NCI-H460 (cell line): ENCODE results near the gene SAMD11. TPM values are rescaled to one million over a fixed set of nuclear protein-coding genes. Genes with fewer than 3 reads are reported as not detected.
A peak's percentile ranks its signal among the peaks of the same experiment; 100 is the strongest.
"Not testable (repeated sequence)": the region's sequence is repeated elsewhere in the genome, so short reads cannot be mapped to it uniquely, and the experiment has no call there.

Experiments used
- DNase-seq: peaks from one replicate; pipeline ENCODE4 v3.0.0-alpha.2; 2016; ENCODE audit warnings: low read depth; ENCODE audit errors: extremely low read depth
- total RNA-seq: library from RNA; depleted of rRNA; stranded (reverse); fragments of >200 nt; shearing (Covaris generic); gene quantifications from 2 replicates; pipeline ENCODE4 v1.2.3, GENCODE V29; 2014

SAMD11 gene
- total RNA-seq, 1 experiment from 2014 or later: 1.4 TPM

DNA sequence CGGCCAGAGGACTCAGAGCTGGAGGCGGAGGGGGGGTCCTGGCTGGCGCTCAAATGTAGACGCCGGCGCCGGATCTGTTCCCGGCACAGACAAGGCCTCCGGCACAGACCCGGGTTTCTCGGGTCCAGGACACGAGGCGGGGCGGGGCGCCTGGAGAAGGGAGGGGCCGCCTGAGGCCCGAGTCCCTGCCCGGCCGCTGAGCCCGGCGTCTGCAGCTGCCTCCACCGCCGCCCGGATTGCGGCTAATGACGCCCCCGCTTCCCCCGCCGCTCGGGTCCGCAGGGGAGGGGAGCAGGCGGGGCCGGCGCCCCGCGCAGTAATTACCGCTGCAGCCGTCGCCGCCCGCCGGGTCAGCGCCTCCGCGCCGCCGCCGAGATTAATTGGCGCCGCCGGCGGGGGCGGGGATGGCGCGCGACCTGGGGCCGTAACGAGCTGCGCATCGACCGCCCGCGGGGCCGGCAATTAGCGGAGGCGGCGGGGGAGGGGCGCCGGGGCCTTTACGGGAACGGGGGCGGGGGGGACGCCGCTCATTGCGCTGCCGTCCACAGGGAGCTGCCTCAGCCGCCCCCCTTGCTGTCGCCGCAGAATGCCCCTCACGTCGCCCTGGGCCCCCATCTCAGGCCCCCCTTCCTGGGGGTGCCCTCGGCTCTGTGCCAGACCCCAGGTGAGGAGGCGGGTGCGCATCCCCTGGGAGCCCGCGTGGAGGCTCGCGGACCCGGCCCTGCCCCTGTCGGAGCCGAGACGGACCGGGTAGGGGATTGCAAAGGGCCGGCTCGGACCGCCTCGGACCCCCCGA, 18.1 kb downstream of the SAMD11 start:
- peak; percentile 42 for DNase-seq

DNA sequence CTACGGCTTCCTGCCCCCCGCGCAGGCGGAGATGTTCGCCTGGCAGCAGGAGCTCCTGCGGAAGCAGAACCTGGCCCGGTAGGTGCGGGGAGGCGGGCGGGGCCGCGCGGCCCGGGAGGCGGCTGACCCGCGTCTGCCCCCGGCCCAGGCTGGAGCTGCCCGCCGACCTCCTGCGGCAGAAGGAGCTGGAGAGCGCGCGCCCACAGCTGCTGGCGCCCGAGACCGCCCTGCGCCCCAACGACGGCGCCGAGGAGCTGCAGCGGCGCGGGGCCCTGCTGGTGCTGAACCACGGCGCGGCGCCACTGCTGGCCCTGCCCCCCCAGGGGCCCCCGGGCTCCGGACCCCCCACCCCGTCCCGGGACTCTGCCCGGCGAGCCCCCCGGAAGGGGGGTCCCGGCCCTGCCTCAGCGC, 18.7 kb downstream of the SAMD11 start:
- no peak for DNase-seq

DNA sequence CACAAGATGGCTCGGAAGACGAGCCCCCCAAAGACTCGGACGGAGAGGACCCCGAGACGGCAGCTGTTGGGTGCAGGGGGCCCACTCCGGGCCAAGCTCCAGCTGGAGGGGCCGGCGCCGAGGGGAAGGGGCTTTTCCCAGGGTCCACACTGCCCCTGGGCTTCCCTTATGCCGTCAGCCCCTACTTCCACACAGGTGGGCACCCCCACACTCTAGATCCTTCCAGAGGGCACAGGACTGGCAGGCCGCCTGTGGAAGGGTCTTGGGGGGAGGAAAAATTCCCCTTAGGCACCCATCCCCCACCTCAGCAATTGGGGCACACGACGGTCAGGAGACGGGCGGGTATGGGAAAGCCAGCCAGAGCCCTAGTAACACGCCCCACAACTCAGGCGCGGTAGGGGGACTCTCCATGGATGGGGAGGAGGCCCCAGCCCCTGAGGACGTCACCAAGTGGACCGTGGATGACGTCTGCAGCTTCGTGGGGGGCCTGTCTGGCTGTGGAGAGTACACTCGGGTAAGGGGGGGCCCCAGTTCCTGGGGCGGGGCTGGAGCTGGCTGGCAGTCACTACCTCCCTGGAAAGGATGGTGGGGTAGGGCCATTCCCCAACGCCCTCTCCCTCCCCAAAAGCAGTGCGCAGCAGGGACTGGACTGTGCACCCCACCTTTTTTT, 19.3 kb downstream of the SAMD11 start:
- DNase-seq: no peak

DNA sequence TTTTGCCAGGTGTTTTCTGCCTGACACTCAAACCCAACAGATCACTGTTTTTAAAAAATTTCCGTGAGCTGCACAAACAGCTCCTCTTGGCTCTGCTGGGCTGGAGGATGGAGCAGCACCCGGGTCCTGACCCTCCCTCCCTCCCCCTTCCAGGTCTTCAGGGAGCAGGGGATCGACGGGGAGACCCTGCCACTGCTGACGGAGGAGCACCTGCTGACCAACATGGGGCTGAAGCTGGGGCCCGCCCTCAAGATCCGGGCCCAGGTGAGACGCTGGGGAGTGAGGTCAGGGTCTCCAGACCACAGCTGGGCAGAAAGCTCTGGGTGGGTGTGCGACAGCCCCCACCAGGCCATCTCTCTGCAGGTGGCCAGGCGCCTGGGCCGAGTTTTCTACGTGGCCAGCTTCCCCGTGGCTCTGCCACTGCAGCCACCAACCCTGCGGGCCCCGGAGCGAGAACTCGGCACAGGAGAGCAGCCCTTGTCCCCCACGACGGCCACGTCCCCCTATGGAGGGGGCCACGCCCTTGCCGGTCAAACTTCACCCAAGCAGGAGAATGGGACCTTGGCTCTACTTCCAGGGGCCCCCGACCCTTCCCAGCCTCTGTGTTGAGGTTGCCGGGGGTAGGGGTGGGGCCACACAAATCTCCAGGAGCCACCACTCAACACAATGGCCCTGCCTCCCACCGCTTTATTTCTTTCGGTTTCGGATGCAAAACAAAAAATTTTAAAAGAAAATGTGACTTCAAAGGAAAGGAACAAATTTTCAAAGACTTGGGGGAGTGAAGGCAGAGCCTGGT, 20.0 kb downstream of the SAMD11 start:
- DNase-seq: no peak

DNA sequence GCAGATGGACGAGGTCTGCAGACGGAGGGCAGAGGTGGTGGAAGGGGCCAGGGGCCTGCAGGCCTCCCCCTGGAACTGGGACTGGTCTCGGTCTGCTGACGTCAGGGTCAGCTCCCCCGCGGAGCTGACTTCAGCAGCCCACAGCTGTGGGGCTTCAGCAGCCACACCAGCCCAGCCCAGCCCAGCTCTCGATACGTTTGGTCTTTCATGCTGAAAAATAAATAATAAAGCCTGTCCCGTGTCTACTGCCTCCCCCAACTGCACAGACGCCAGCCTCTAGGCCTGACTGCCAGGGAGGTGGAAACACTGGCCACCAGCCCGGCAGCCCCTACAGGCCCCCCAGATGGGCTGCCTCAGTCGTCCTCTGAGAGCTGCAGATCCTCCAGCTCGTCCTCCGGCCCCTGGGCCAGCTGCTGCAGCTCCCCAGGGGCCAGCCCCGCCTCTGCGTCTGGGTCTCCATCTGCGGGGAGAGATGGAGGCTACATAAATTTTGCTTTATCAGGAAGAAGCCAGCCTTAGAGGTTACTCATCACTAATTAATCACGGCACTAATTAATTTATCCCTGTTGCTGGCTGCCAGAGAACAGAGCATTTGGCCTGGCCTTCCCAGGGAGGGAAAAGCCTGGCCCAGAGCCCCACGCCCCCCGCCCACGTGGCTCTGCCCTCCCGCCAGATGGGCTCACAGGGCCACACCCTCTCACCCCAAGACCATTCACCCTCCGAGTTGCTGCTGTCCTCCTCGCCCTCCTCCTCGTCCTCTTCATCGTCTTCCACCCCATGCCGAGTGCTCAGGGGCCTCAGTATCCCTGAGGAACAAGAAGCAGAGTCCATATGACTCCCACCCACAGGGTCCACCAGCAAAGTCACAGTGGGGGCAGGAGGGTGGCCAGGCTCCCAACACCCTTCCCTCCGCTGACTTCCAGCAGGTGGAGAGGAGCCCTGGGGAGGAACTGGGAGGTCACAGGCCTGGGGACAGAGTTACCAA, 20.9 kb downstream of the SAMD11 start:
- no peak for DNase-seq

DNA sequence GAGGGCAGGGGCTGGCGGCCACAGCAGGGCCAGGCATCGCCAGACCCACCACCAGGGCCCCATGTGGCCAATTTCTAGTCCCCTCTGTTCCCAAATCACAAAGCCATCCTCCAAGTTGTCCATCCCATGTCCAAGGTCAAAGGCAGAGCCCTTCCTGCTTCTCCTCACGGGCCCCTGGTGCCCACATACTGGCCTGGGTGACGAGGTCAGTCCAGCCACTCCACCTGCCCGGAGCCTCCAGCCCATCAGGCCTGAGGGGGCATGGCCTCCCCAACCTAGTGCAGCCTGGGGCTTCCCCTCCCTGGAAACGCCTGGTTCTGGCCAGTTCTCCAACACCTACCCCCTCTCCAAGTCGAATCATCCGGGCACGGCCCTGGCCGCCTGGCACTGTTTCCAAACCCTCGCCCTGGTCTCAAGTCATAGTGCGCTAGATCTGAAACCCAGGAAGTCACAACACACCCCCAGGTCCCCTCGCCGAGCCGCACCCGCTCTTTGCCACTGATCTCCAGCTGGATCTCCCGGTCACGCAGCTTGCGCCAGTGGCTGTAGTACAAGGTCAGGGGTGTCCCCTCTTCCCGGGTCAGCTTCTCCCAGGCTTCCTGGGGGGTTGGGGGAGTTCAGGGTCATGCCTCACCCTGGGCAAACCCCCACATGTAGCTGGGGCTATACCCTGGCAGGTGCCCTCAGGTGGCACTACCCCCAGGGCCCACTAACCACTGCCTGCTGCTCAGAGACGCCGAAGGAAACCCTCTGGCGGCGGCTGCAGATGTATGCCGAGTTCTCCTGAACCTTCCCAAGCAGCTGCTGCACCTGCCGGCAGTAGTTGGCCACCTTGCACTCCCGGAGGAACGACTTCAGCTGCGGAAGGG, 22.2 kb downstream of the SAMD11 start:
- DNase-seq: no peak

DNA sequence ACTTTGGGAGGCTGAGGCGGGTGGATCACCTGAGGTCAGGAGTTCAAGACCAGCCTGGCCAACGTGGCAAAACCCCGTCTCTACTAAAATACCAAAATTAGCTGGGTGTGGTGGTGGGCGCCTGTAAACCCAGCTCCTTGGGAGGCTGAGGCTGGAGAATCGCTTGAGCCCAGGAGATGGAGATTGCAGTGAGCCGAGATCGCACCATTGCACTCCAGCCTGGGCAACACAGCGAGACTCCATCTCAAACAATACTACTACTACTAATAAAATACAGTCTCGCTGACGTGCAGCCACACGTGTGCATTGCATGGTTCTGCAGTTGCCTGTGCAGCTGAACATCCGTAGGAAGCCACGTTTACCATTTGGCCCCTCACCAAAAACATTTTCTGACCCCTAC, 23.1 kb downstream of the SAMD11 start:
- DNase-seq: not testable (repeated sequence)

DNA sequence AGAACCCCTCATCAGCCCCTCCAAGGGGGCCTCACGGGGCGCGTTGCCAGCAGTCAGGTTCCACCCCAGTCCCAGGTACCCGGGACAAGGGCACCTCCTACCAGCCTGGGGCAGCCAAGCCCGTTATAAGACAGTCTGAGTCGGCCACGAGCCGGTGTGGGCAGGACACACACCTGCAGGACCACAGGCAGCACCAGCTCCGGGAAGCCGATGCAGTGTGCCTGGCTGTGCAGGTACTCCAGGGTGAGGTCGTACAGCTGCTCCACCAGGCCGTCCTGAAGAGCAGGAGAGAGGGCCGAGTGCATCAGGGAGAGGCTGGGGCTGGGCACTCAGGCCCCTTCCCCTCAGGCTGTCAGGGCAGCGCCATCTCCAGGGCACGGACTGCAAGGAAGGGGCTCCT, 24.2 kb downstream of the SAMD11 start:
- no peak for DNase-seq

DNA sequence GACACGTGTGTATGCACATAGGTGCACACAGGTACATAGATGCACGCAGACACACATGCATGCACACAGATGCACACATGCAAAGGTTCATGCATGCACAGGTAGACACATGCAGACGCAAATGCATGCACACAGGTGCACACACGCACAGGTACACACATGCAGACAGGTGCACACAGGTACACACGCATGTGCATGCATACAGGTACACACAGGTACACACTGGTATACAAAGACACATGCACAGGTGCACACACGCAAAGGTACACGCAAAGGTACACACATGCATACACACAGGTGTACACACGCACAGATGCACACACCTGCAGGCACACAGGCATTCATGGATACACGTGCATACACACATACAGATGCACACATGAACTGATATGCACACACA, 26.5 kb downstream of the SAMD11 start:
- no peak for DNase-seq

DNA sequence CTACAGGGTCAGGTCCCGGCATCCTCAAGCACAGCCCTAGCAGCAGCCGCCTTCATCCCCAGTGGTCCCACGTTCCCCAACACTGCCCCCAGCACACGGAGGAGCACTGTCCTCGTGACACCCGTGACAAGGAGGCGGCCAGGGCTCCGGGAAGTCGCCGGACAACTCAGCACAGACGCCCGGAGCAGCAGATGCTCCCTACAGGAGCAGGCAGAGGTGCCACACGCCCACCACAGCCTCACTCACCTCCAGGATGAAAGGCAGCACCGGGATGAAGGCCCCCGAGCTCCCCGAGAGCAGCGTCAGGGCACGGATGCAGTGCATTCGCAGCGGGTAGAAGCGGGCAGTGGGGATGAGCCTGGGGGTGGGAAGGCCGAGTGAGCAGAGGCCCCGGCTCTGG, 27.2 kb downstream of the SAMD11 start:
- no peak for DNase-seq

DNA sequence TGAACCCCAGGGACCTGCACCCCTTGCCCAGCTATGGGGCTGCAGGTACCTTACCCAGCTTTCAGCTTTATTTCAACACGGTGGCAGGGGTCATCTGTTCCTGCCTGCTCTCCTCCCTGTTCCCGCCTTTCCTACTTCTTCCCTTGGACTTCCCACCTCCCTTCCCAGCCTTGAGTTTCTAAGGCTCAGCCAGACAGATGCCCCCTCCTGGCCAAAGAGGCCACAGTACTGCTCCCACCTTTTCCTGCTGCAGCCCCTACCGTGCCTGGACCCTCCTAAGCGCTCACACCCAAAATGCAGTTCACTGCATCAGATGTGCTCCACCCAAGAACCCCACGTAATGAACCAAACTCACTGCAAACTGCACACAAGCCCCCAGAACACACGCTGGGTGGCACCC, 27.6 kb downstream of the SAMD11 start:
- DNase-seq: no peak

DNA sequence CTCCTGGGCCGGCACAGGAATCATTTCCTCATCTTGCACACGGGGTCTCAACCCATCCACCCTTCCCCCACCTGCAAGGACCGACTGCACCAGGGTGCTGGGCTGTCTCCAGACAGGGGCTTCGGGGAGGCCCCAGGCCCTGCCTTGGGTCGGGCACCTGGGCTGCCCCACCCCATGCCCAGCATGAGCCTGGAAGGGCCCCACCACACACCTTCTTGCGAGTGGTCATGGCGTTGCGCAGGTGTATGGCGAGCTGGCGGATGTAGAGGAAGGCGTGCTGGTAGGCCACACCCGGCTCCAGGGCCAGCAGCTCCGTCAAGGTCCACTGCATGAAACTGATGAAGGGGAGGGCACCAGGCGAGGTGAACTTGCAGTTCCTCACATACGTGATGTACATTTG, 28.5 kb downstream of the SAMD11 start:
- no peak for DNase-seq

DNA sequence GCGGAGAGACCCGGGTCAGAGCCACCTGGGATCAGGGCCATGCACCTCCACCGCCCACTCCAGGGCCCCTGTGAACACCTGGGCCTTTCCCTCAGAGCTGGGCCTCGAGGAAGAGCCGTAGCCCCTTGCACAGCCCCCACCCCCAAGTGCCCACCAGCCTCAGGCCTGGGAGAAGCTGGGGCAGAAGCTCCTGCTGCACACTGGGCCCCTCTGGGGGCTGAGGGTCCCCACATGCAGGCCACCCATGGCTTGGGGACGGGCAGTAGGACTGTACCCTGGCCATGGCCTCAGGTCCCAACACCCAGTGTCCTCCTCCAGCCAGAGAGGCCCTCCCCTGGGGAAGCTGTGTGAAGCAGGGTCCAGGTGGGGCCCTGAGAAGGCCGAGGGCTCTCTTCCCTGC, 28.9 kb downstream of the SAMD11 start:
- no peak for DNase-seq

DNA sequence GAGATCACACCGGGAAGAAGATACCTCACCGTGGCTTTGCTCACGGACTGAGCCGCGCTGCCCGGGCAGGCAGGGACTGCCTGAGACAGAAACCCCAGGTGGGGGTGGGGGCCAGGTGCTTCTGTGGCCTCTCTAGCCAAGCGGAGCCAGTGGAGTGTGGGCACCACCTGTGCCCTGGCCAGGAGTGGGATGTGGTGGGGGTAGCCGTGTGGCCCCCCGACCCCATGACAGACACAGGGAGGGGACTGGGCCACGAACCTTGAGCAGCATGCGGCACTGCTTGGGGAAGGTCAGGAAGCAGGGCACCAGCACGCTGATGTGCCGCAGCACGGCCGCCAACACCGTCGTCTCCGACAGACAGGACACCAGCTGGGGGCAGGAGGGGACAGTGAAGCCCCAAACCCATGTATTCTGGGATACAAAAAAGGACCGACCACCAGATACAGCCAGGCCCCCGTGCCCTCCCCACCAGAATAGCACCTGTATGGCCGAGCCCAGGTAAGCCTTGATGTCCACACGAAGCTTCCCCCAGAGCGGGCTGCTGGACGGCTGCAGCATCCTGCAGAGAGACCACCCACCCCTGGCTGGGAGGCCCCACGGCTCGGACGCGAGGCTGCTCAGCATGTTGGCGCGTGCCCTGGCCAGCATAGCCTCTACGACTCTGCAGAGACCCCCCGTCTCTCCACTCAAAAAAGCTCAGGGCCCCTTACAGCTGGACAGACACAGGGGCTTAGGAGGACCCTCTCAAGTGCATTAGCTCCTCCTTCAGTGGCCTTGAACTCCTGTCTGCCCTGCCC, 30.0 kb downstream of the SAMD11 start:
- DNase-seq: no peak

DNA sequence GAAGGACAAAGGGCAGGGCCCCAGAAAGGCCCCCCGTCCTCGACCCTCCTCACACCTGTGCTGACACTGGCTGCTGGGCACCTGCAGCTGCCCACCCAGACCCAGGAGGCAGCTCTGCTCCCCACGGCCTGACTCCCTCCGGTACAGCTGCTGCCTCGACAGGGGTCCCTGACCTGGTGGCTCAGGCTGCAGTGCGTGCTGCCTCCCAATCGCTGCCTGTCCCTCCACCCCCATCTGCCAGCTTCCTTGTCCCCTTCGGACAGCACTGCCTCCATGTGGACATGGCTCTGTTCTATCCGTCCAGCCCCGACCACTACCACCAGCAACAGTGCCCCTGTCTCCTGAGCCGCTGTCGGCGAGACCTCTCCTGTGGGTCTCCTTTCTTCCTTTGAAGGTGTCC, 31.2 kb downstream of the SAMD11 start:
- no peak for DNase-seq

DNA sequence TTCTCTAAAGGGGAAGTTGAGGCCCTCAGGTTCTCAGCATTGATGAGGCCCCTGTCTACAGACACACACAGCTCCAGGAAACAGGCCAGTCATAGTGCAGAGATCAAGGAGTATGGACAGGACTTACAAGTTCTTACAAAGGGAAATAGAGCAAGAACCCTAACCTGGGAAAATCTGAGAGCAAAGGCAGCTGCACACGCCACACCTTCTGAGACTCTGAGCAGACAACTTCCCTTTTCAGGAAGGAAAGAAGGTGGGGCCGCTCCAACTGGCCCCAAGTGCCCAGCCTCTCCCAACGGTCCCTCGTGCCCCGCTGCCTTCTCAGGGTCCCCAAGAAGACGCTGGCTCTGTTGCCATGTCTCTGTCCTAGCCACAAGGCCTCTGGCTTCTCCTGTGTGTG, 31.8 kb downstream of the SAMD11 start:
- no peak for DNase-seq

DNA sequence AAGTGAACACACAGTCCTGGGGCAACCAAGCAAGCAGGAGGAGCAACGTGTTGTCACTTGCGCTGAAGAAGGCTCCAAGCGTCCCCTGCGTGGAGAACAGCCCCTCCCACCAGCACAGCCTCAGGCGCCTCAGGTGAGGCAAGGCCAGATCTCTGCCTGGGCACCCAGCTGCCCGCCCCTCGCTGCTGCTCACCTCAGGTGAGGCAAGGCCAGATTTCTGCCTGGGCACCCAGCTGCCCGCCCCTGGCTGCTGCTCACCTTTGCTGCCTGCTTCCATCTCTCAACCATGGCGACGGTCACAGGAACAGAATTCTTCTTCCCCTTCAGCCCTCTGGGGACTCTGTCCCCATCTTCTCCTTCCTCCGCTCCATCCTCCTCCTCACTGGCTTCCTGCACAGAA, 32.9 kb downstream of the SAMD11 start:
- DNase-seq: no peak
